ENCODE measurements around the gene RFLNA. TPM values are rescaled to one million over a fixed set of nuclear protein-coding genes. Genes with fewer than 3 reads are reported as not detected.

Gene RFLNA
- total RNA-seq, 1 experiment from 2014 or later = 5.4 TPM

DNA sequence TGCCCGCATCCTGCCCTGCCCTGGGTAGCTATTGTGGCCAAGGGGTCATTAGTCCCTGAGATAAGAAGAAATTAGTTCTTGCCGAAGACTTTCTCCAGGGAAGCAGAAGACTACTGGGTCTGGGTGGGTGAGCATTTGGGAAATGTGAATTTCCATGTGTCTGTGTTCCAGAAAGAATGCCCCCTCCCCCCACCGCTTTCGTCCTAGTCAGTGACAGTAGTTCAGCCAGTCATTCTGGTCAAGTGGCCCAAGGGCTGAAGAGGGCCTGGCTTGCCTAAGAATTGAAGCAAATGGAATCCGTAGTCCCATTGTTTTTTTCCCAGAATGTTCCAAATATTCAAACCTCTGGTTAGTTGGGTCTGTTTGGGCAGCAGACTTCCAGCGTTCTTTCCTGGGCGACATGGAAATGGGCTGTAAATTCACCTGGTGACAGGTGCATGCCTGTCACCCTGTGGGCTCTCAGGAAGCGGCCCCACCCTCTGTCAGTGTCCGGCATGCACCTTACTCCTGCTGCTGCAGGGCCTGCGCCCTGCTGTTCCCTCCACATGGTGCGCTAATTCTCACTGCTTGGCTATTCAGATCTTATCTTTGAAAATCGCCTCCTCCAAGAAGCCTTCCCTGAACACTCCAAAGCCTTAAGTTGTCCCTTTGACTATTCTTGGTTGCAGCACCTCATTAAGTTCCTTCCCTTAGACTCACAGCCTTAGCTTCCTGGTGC is 1.4 kb upstream of the RFLNA start:
- Histone ChIP-seq H3K27me3 (ENCODE audit: control insufficient read depth, insufficient read depth, low read length) (peaks cover 5% of the 10 kb centered on the region; the same call in 1 of the 2 replicates), H3K27ac (ENCODE audit: low read length) (no peak overlapping the region), H3K9me3 (ENCODE audit: control insufficient read depth, insufficient read depth, low read depth, low read length) (no peaks in the 10 kb centered on the region), H3K4me3 (ENCODE audit: low read depth in 2 of 2, low read length in 2 of 2) (no peak overlapping the region), H3K4me1 (ENCODE audit: control insufficient read depth, insufficient read depth, low read length) (no peaks in the 10 kb centered on the region; the same call in 1 of the 2 replicates), H3K36me3 (ENCODE audit: control insufficient read depth, insufficient read depth, low read length) (no peaks in the 10 kb centered on the region)
- in situ Hi-C loops (cut with HindIII; ENCODE audit: low pct_unique_long_range_greater_than_20kb, low sequenced_read_pairs) (no loop called here), intact Hi-C loops (cut with micrococcal nuclease; ENCODE audit: unreplicated experiment) (no loop called here)
- DNase-seq (ENCODE audit: low read depth, low spot score) = no peak
- TF ChIP-seq SIN3A (IDR thresholded peaks at IDR 0.05; ENCODE audit: borderline replicate concordance, insufficient read depth, low read depth, low read length) (no peak), POLR2AphosphoS5 (IDR thresholded peaks at IDR 0.05; ENCODE audit: low read depth, low read length) (no peak), TCF7L2 (IDR thresholded peaks at IDR 0.05; ENCODE audit: low read depth, low read length) (no peak)
- TF ChIP-seq, protein P1, sequence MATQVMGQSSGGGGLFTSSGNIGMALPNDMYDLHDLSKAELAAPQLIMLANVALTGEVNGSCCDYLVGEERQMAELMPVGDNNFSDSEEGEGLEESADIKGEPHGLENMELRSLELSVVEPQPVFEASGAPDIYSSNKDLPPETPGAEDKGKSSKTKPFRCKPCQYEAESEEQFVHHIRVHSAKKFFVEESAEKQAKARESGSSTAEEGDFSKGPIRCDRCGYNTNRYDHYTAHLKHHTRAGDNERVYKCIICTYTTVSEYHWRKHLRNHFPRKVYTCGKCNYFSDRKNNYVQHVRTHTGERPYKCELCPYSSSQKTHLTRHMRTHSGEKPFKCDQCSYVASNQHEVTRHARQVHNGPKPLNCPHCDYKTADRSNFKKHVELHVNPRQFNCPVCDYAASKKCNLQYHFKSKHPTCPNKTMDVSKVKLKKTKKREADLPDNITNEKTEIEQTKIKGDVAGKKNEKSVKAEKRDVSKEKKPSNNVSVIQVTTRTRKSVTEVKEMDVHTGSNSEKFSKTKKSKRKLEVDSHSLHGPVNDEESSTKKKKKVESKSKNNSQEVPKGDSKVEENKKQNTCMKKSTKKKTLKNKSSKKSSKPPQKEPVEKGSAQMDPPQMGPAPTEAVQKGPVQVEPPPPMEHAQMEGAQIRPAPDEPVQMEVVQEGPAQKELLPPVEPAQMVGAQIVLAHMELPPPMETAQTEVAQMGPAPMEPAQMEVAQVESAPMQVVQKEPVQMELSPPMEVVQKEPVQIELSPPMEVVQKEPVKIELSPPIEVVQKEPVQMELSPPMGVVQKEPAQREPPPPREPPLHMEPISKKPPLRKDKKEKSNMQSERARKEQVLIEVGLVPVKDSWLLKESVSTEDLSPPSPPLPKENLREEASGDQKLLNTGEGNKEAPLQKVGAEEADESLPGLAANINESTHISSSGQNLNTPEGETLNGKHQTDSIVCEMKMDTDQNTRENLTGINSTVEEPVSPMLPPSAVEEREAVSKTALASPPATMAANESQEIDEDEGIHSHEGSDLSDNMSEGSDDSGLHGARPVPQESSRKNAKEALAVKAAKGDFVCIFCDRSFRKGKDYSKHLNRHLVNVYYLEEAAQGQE (IDR thresholded peaks at IDR 0.05; ENCODE audit: insufficient read depth in 1 of 2, low read depth in 2 of 2, low read length in 1 of 2) = no peak
- TF ChIP-seq, protein P2, sequence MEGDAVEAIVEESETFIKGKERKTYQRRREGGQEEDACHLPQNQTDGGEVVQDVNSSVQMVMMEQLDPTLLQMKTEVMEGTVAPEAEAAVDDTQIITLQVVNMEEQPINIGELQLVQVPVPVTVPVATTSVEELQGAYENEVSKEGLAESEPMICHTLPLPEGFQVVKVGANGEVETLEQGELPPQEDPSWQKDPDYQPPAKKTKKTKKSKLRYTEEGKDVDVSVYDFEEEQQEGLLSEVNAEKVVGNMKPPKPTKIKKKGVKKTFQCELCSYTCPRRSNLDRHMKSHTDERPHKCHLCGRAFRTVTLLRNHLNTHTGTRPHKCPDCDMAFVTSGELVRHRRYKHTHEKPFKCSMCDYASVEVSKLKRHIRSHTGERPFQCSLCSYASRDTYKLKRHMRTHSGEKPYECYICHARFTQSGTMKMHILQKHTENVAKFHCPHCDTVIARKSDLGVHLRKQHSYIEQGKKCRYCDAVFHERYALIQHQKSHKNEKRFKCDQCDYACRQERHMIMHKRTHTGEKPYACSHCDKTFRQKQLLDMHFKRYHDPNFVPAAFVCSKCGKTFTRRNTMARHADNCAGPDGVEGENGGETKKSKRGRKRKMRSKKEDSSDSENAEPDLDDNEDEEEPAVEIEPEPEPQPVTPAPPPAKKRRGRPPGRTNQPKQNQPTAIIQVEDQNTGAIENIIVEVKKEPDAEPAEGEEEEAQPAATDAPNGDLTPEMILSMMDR (IDR thresholded peaks at IDR 0.05) = no peak
- POLR2A ChIA-PET = interaction anchor here (0.6 kb wide), 1 partner anchor 122 kb away, joined by 3 read pairs; no protein-coding TSS in a partner anchor
- ATAC-seq = no peak
- BruUV-seq (replicated peaks) = no TSS peak
- CTCF ChIA-PET = no interaction called here

DNA sequence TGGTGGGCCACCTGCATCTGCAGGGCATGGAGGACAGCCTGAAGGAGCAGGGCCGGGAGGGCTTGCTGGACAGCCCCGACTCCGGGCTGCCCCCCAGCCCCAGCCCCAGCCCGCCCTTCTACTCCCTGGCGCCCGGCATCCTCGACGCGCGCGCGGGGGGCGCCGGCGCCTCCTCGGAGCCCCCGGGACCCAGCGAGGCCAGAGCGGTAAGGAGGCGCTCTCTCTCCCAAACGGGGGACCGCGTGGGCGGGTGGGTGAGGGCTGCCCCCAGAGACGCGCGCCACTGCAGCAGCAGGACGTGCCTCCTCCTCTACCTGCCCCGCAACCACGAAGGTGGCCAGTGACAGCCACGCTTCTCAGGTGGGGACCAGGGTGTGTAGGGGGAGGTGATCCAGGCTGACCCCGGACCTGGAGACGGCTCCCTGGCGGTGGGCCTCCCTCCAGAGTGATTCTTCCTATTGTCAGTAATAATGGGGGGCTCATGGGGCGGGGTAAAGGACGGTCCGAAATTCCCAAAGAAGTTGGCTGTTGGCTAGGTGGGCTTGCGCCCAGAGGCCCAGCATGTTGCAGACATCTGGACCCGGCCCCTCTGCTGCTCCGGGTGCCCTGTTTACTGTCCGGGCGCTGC is 652 bp downstream of the RFLNA start:
- DNase-seq (ENCODE audit: low read depth, low spot score) (no peak), ATAC-seq (peak; percentile 20)
- intact Hi-C loops (cut with micrococcal nuclease; ENCODE audit: unreplicated experiment) (no loop called here), in situ Hi-C loops (cut with HindIII; ENCODE audit: low pct_unique_long_range_greater_than_20kb, low sequenced_read_pairs) (no loop called here)
- Histone ChIP-seq H3K9me3 (ENCODE audit: control insufficient read depth, insufficient read depth, low read depth, low read length) (no peaks in the 10 kb centered on the region), H3K36me3 (ENCODE audit: control insufficient read depth, insufficient read depth, low read length) (no peaks in the 10 kb centered on the region), H3K27me3 (ENCODE audit: control insufficient read depth, insufficient read depth, low read length) (peaks cover 5% of the 10 kb centered on the region; the same call in 1 of the 2 replicates), H3K4me1 (ENCODE audit: control insufficient read depth, insufficient read depth, low read length) (no peaks in the 10 kb centered on the region; the same call in 1 of the 2 replicates), H3K4me3 (ENCODE audit: low read depth in 2 of 2, low read length in 2 of 2) (0 out of 4 replicates have a peak overlapping the region, but pooled peaks of 1 of the 2 experiments have one; percentile 4), H3K27ac (ENCODE audit: low read length) (no peak overlapping the region)
- ChIA-PET POLR2A (interaction anchor here (0.6 kb wide), 1 partner anchor 248 kb away, joined by 9 read pairs; no protein-coding TSS in a partner anchor), CTCF (no interaction called here)
- TF ChIP-seq TCF7L2 (IDR thresholded peaks at IDR 0.05; ENCODE audit: low read depth, low read length) (no peak), SIN3A (IDR thresholded peaks at IDR 0.05; ENCODE audit: borderline replicate concordance, insufficient read depth, low read depth, low read length) (no peak), POLR2AphosphoS5 (IDR thresholded peaks at IDR 0.05; ENCODE audit: low read depth, low read length) (no peak)
- TF ChIP-seq, protein P1 (IDR thresholded peaks at IDR 0.05; ENCODE audit: insufficient read depth in 1 of 2, low read depth in 2 of 2, low read length in 1 of 2) = no peak
- TF ChIP-seq, protein P2 (IDR thresholded peaks at IDR 0.05) = no peak
- BruUV-seq (replicated peaks) = no TSS peak
